Cerebellar cortex (tissue), 1 donor: ENCODE measurements around the gene FARS2.

ENCODE experiments used
- DNase-seq: peaks from one replicate; pipeline ENCODE4 v3.0.0-alpha.2; 2015; ENCODE audit warnings: low spot score

FARS2 gene

GRCh38 chr6:5468586-5468985 is 207.3 kb downstream of the FARS2 start:
- no peak for DNase-seq

GRCh38 chr6:5469101-5469846 is 208.0 kb downstream of the FARS2 start:
- no peak for DNase-seq

GRCh38 chr6:5471044-5471443 is 209.7 kb downstream of the FARS2 start:
- peak; percentile 62 for DNase-seq

GRCh38 chr6:5471637-5472398 is 210.5 kb downstream of the FARS2 start:
- no peak for DNase-seq

GRCh38 chr6:5472571-5472970 is 211.3 kb downstream of the FARS2 start:
- no peak for DNase-seq

- no peak for DNase-seq
These were observed 214.5 kb downstream of the FARS2 start for GRCh38 chr6:5475779-5476178.

- no peak for DNase-seq
These were observed 217.1 kb downstream of the FARS2 start for GRCh38 chr6:5478380-5478779.

- DNase-seq = peak; percentile 31
These were observed 219.7 kb downstream of the FARS2 start for GRCh38 chr6:5481033-5481432.

GRCh38 chr6:5481750-5482149 is 220.4 kb downstream of the FARS2 start:
- no peak for DNase-seq

GRCh38 chr6:5482619-5483018 is 221.3 kb downstream of the FARS2 start:
- no peak for DNase-seq

GRCh38 chr6:5484692-5485091 is 223.4 kb downstream of the FARS2 start:
- no peak for DNase-seq

GRCh38 chr6:5486214-5486613 is 224.9 kb downstream of the FARS2 start:
- no peak for DNase-seq

- DNase-seq = no peak
These were observed 229.3 kb downstream of the FARS2 start for GRCh38 chr6:5490501-5491069.

GRCh38 chr6:5492356-5492755 is 231.0 kb downstream of the FARS2 start:
- no peak for DNase-seq

GRCh38 chr6:5493806-5494205 is 232.5 kb downstream of the FARS2 start:
- DNase-seq = no peak

GRCh38 chr6:5497896-5498578 is 236.7 kb downstream of the FARS2 start:
- DNase-seq = no peak

GRCh38 chr6:5498579-5498899 is 237.2 kb downstream of the FARS2 start:
- DNase-seq = no peak

- DNase-seq = no peak
These were observed 238.5 kb downstream of the FARS2 start for GRCh38 chr6:5499644-5500306.

- no peak for DNase-seq
These were observed 240.5 kb downstream of the FARS2 start for GRCh38 chr6:5501837-5502236.

GRCh38 chr6:5504078-5504477 is 242.8 kb downstream of the FARS2 start:
- no peak for DNase-seq

GRCh38 chr6:5506149-5506548 is 244.8 kb downstream of the FARS2 start:
- no peak for DNase-seq

- DNase-seq = no peak
These were observed 245.3 kb downstream of the FARS2 start for GRCh38 chr6:5506597-5506996.
